IPS-11a (cell line): ENCODE data around the gene SMOC2.
"Not testable (repeated sequence)": the region's sequence is repeated elsewhere in the genome, so short reads cannot be mapped to it uniquely, and the experiment has no call there.

Experiments
- H3K4me3 ChIP-seq: one replicate; pipeline ENCODE4 v1.5.1; 2013; ENCODE audit warnings: low read depth, low read length, control low read depth

The SMOC2 gene

GRCh38 chr6:168537540-168537884 is 96.5 kb downstream of the SMOC2 start:
- no peak overlapping the region for H3K4me3 ChIP-seq

GRCh38 chr6:168538188-168538891 is 97.4 kb downstream of the SMOC2 start:
- H3K4me3 ChIP-seq, result not testable (repeated sequence)

- H3K4me3 ChIP-seq, result no peak overlapping the region
These were observed 98.2 kb downstream of the SMOC2 start for GRCh38 chr6:168538892-168539811.

- no peak overlapping the region for H3K4me3 ChIP-seq
These were observed 99.8 kb downstream of the SMOC2 start for GRCh38 chr6:168540713-168541291.

GRCh38 chr6:168541307-168541706 is 100.3 kb downstream of the SMOC2 start:
- H3K4me3 ChIP-seq, result no peak overlapping the region

GRCh38 chr6:168542301-168542700 is 101.3 kb downstream of the SMOC2 start:
- no peak overlapping the region for H3K4me3 ChIP-seq

- H3K4me3 ChIP-seq, result no peak overlapping the region
These were observed 104.4 kb downstream of the SMOC2 start for GRCh38 chr6:168545428-168545827.

- no peak overlapping the region for H3K4me3 ChIP-seq
These were observed 105.2 kb downstream of the SMOC2 start for GRCh38 chr6:168546151-168546550.

GRCh38 chr6:168546730-168547129 is 105.7 kb downstream of the SMOC2 start:
- H3K4me3 ChIP-seq, result no peak overlapping the region

- no peak overlapping the region for H3K4me3 ChIP-seq
These were observed 109.3 kb downstream of the SMOC2 start for GRCh38 chr6:168550326-168550725.

- H3K4me3 ChIP-seq, result no peak overlapping the region
These were observed 113.5 kb downstream of the SMOC2 start for GRCh38 chr6:168554472-168554871.

GRCh38 chr6:168554898-168555617 is 114.1 kb downstream of the SMOC2 start:
- H3K4me3 ChIP-seq, result no peak overlapping the region

GRCh38 chr6:168555618-168556273 is 114.8 kb downstream of the SMOC2 start:
- H3K4me3 ChIP-seq, result no peak overlapping the region

GRCh38 chr6:168557512-168557911 is 116.5 kb downstream of the SMOC2 start:
- no peak overlapping the region for H3K4me3 ChIP-seq

- no peak overlapping the region for H3K4me3 ChIP-seq
These were observed 117.7 kb downstream of the SMOC2 start for GRCh38 chr6:168558686-168559085.

GRCh38 chr6:168559574-168560098 is 118.7 kb downstream of the SMOC2 start:
- no peak overlapping the region for H3K4me3 ChIP-seq

GRCh38 chr6:168560126-168560525 is 119.1 kb downstream of the SMOC2 start:
- H3K4me3 ChIP-seq, result no peak overlapping the region

- H3K4me3 ChIP-seq, result no peak overlapping the region
These were observed 121.7 kb downstream of the SMOC2 start for GRCh38 chr6:168562576-168563151.

- H3K4me3 ChIP-seq, result no peak overlapping the region
These were observed 122.7 kb downstream of the SMOC2 start for GRCh38 chr6:168563656-168564055.

GRCh38 chr6:168565112-168565511 is 124.1 kb downstream of the SMOC2 start:
- H3K4me3 ChIP-seq, result no peak overlapping the region
